DOHH2 (cell line): Measurements from ENCODE around the gene NLGN1.

ENCODE experiments used
- EZH2phosphoT487 ChIP-seq: fragments of 200-600 bp; sonication (generic); IDR thresholded peaks from 2 replicates; pipeline ENCODE4 v1.6.1; 2017; ENCODE audit warnings: borderline replicate concordance, mild to moderate bottlenecking, antibody characterized with exemption, low read length, moderate library complexity, mixed read lengths
- TF ChIP-seq, protein P1 (sequence below): fragments of 200-600 bp; sonication (generic); IDR thresholded peaks from one replicate; pipeline ENCODE4 v1.5.1; 2014; ENCODE audit warnings: antibody characterized with exemption, mild to moderate bottlenecking, low read depth, low read length; ENCODE audit not compliant: poor library complexity, severe bottlenecking

DNA sequence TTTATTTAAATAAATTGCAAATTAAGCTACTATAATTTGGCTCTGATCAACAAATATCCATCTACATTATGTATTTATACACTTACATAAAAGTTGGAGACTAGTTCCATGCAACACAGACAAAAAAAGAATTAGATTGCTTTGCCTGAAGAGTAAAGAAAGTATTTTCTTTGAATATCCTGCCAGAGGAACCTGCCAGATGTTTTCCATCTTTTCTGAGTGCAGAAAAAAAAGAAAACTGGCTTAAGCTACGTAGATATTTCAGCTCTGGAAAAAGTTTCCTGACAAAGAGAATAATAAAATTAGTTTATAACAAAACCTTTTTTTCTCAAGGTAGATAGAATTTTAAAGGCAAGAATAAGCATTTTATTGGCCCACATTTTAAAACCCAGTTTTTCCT, 854.1 kb downstream of the NLGN1 start:
- TF ChIP-seq, protein P1, sequence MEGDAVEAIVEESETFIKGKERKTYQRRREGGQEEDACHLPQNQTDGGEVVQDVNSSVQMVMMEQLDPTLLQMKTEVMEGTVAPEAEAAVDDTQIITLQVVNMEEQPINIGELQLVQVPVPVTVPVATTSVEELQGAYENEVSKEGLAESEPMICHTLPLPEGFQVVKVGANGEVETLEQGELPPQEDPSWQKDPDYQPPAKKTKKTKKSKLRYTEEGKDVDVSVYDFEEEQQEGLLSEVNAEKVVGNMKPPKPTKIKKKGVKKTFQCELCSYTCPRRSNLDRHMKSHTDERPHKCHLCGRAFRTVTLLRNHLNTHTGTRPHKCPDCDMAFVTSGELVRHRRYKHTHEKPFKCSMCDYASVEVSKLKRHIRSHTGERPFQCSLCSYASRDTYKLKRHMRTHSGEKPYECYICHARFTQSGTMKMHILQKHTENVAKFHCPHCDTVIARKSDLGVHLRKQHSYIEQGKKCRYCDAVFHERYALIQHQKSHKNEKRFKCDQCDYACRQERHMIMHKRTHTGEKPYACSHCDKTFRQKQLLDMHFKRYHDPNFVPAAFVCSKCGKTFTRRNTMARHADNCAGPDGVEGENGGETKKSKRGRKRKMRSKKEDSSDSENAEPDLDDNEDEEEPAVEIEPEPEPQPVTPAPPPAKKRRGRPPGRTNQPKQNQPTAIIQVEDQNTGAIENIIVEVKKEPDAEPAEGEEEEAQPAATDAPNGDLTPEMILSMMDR: no peak
- no peak for TF ChIP-seq EZH2phosphoT487
